Thyroid gland (tissue), 4 donors: ENCODE data around the gene UTP14C.
"Not testable (repeated sequence)": the region's sequence is repeated elsewhere in the genome, so short reads cannot be mapped to it uniquely, and the experiment has no call there.

Experiments used
- POLR2A ChIP-seq, 2 donors: fragments of 450-650 bp; IDR thresholded peaks; one replicate each; pipeline ENCODE4 v1.6.1; 2017; ENCODE audit warnings: antibody characterized with exemption in 2 of 2, mild to moderate bottlenecking in 2 of 2, moderate library complexity in 1 of 2
- TF ChIP-seq, protein P1 (sequence below), 6 experiments: fragments of 200-600 bp in 3 of 6; fragments of 450-650 bp in 3 of 6; sonication (generic) in 3 of 6; IDR thresholded peaks; one replicate each; pipeline ENCODE4 v1.5.1; 2016 to 2019; ENCODE audit warnings: antibody characterized with exemption in 6 of 6, mild to moderate bottlenecking in 2 of 6, inconsistent platforms in 1 of 6, moderate library complexity in 1 of 6

DNA sequence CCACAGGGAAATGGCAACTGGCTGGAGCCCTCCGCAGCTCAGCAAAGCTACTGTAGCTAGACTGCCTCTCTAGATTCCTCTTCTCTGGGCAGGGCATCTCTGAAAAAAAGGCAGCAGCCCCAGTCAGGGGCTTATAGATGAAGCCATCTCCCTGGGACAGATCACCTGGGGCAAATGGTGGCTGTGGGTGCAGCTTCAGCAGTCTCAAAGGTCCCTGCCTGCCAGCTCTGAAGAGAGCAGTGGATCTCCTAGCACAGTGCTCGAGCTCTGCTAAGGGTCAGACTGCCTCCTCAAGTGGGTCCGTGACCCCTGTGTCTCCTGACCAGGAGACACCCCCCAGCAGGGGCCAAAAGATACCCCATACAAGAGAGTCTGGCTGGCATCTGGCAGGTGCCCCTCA, 41.2 kb upstream of the UTP14C start:
- TF ChIP-seq, protein P1, sequence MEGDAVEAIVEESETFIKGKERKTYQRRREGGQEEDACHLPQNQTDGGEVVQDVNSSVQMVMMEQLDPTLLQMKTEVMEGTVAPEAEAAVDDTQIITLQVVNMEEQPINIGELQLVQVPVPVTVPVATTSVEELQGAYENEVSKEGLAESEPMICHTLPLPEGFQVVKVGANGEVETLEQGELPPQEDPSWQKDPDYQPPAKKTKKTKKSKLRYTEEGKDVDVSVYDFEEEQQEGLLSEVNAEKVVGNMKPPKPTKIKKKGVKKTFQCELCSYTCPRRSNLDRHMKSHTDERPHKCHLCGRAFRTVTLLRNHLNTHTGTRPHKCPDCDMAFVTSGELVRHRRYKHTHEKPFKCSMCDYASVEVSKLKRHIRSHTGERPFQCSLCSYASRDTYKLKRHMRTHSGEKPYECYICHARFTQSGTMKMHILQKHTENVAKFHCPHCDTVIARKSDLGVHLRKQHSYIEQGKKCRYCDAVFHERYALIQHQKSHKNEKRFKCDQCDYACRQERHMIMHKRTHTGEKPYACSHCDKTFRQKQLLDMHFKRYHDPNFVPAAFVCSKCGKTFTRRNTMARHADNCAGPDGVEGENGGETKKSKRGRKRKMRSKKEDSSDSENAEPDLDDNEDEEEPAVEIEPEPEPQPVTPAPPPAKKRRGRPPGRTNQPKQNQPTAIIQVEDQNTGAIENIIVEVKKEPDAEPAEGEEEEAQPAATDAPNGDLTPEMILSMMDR (IDR thresholded peaks at IDR 0.05) = not testable (repeated sequence)
- not testable (repeated sequence) for TF ChIP-seq POLR2A (IDR thresholded peaks at IDR 0.05)
